ENCODE results near the gene LRRC15.

LRRC15 gene

DNA sequence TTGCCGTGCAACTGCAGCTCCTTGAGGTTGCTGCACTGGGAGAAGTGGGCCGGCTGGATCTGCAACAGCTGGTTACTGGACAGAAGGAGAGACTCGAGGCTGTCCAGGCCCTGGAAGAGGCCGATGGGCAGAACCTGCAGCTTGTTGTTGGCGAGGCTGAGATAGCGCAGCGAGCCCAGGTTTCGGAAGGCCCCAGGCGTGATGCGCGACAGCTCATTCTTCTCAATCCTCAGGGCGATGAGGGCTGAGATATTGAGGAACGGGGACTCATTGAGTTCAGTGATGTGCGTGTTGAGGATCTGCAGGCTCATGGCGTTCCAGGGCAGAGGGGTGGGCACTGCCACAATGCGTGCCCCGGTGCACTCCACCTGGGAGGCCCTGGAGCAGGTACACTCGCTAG lies 9.0 kb downstream of the LRRC15 start:
- DNase-seq (ENCODE audit: low spot score): no peak

DNA sequence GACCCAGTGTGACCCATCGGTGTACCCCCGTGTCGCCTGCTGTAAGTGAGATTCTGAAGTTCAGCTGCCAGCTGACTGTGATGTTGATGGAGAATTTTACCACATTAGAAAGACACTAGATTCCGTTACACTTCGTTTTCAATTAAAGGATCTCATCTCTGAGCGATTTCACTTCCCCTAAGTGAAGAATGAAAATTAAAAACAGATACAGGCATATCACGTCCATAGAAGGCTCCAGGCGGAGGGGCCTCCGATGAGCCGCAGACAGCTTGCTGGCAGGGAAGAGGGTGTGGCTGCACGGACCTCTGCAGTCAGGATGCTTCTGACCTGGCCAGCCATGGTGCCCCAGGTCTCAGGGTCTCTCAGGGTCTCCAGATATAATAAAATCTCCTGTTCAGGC lies 11.9 kb downstream of the LRRC15 start:
- DNase-seq (ENCODE audit: low spot score): no peak

DNA sequence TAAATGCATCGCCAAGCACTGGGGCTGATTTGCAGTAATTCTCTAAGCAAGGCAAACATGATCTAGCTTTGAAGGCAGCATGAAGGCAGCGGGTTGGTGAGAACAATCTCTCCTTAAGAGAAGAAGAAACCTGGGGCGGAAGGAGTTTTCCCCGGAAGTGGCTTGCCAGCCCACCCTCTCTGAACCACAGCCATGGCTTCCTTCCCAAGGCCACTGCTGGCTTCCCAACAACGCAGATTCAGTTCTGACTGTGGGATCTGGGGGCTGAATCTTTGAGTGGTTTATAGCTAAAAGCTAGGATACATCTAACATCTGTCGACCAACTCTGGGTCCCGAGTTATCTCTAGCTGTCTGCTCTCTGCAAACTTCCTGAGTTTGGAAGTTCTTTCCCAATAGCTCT lies 14.2 kb downstream of the LRRC15 start:
- DNase-seq (ENCODE audit: low spot score): no peak

DNA sequence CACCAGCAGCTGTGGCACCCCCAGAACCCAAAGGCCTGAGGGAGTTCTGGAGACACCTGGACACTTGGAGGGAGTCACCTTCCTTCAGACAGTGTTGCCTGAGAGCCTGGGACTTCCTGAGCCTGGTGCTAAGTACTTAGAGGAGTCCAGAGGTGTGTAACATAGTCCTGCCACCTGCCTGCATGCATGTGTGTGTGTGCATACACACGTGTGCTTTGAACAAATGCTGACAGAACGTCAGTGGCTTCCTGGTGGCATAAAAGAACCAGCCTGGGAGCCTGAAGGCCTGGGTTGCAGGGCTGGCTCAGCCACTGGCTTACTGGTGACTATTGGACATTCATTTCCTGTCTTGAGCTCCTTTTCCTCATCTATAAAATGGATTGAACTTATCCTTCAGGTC lies 15.2 kb downstream of the LRRC15 start:
- no peak for DNase-seq (ENCODE audit: low spot score)

DNA sequence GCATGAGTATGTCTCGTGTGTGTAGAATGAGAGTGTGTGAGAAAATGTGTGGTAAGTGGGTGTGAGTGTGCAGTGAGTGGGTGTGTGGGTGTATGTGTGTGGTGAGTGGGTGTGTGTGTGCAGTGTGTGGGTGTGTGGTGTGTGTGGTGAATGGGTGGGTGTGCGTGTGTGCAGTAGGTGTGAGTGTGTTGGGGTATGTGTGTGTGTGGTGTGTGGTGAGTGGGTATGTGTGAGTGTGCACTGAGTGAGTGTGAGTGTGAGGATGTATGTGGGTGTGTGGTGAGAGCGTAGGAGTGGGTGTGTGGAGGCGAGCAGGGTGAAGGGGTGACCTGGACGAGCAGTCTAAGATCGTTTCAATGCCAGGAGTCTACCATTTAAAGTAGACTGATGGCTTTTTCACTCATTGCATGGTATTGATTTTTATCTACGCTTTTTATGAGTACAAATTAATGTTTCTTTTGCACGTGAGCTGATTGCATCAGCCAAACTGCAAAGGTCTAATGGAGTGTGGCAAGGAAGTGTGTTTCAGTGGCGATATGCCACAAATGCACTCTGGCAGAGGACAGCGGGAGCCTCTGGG lies 16.8 kb downstream of the LRRC15 start:
- DNase-seq (ENCODE audit: low spot score): no peak

DNA sequence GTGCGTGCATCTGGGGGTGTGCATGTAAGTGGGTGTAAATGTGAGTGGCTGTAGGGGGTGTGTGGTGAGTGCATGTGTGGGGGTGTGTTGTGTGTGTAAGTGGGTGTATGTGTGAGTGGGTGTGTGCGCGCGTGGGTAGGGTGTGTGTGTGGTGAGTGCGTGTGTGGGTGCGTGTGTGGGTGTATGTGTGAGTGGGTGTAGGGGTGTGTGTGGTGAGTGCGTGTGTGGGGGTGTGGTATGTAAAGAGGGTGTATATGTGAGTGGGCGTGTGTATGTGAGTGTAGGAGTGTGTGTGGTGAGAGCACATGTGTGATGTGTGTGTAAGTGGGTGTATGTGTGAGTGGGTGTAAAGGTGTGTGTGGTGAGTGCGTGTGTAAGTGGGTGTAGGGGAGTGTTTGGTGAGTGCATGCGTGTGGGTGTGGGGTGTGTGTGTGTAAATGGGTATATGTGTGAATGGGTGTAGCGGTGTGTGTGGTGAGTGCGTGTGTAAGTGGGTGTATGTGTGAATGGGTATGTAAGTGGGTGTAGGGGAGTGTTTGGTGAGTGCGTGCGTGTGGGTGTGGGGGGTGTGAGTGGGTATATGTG lies 17.5 kb downstream of the LRRC15 start:
- DNase-seq (ENCODE audit: low spot score): no peak

DNA sequence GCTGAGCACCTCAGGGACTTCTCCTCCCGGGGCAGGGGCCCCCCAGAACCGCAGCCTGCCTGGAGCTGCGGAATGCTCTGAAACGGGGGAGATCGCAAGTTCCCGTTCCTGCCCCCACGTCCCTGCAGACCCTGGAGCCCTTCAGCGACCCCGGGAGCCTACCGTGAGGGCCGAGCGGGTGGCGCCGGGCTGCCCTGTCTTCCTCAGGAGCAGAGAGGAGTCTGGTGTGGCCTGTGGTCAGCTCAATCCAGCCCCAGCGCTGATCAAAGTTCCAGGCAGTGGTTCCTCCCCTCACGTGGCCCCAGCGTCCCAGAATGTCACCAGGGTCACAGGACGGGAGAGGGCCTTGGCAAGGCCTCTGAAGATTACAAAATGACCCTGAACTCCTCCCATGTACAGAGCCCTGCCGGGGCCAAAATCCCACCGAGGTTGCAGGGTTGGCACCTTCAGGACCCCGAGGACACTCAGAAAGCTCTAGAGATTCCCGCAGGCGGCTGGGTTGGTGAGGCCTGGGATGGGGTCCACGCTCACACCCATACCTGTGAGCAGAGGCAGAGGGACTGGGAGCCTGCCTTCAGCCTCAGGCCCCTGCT lies 18.4 kb downstream of the LRRC15 start, which contains the start of gene CPN2:
CPN2 (minus strand) TSS at position 249 of the 593 bp plus-strand sequence. CDS start 8,626 bp downstream, outside the sequence.
- DNase-seq (ENCODE audit: low spot score): no peak

DNA sequence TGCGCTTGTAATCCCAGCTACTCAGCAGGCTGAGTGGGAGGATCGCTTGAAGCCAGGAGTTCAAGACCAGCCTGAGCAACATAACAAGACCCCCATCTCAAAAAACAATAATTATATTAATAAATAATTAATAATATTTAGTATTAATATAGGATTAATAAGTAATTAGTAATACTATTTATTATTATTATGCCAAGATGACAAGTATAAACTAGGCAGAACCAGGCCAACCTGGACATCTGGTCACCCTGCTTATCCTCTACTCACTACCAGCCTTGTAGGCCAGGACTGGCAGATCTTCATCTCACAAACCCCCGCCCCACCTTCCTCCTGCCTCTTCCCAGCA lies 18.8 kb downstream of the LRRC15 start:
- no peak for DNase-seq (ENCODE audit: low spot score)

DNA sequence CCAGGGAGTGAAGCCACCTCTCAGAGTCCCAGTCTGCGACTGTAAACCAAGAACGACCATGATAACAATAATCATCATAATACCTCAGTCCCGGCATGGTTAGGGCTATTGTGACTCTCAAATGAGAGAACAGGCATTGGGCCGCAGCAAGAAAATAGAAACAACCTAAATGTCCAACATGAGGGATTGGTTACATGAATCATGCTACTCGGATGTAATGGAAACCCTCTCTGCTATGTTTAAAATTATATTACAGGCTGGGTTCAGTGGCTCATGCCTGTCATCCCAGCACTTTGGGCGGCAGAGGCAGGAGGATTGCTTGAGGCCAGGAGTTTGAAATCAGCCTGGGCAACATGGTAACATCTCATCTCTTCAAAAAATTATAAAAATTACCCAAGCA lies 21.2 kb downstream of the LRRC15 start:
- no peak for DNase-seq (ENCODE audit: low spot score)

DNA sequence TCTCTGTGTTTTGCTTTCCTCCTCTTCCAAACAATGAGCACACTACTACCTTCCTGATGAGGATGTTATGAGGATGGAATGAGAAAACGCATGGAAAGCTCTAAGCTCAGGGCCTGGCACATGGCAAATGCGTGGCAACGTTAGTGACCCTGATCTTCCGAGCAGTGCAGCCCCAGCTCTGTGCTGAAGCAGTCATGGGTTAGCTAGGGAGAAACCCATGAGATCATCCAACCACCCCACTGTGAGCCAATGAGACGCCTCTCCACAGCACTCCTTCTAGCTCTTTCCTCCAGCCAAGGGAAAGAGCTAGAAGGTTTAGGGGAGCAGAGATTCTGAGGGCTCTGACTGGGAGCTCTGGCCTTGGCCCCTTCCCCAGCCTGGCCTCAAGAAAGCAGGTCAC lies 22.9 kb downstream of the LRRC15 start:
- DNase-seq (ENCODE audit: low spot score): no peak

DNA sequence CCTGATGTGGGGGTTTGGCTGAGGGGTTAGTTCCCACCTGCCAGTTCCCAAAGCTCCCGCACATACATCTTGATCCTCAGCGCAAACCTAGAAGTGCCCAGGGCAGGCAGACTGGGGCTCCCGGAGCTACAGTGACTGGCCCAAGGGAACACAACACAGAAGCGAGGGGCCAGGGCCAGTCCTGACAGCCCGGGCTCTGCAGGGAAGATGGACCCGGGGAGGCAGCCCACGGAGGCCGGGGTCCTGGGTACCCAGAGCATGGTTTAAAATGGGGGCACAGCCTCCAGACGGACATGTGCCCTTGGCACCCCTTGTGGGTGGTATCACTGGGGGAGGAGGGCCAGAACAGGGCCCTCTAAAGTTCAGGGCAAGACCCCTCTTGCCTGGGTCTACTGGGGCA lies 23.5 kb downstream of the LRRC15 start:
- no peak for DNase-seq (ENCODE audit: low spot score)

DNA sequence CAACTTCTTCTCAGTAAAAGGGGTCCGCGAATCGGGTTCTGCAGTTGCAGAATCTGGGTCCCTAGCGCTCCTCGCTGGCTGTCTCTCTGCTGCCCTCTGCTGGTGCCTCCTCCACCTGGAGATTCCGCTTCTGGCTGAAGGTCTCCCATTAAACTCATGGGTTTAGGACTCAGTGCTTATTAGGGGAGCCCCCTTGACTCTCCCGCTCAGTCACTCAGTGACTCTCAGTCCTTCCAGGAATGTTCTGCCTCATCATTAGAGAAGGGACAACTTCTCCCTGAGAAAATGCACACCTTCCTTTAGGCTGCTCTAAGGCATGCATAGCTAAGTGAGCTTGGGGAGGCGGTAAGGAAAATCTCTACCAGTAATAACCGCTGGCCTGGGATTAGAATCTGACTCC lies 25.5 kb downstream of the LRRC15 start:
- peak; percentile 69 for DNase-seq (ENCODE audit: low spot score)

DNA sequence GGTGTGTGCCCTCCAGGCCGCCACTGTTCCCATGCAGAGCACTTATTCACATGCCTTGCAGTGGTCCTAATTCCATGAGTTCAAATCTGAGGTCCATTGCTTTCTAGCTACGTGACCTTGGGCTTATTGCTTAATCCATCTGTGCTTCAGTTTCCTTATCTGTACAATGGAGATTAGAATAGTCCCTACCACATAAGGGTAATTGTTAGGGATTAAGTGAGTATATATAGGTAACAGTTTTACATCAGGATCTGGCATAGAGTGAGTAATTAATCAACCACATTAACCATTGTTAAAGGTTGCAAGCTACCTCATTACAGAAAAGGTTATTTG lies 26.0 kb downstream of the LRRC15 start:
- DNase-seq (ENCODE audit: low spot score): no peak

DNA sequence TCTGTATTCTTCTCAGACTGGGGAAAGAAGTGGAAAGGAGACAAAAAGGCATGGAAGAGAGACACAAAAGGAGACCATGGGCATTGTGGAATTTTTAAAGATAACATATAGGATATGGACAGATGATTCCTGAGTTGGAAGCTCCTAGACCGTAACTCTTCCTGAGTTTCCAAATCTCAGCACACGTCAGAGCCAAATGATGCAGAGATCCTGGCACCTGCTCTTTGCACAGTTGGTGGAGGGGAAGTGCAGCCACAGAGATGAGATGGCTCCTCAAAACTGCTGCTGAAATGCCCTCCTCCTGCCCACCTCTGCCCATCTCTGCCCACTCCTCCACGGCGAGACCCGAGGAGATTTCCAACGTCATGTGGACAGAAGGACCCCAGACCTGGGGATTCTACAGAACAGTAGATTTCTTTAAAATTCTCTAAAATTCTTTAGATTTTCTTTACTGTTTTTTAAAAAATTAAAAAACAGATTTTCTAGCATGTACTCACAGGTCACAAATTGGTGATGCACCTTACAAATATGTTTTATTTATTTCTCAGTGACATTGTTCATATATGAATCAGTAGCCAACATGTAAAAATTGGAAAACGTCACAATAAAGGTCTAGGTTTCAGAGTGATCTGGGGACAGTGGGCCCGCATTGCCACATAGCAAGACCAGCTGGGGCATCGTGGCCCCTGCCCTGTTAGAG lies 26.5 kb downstream of the LRRC15 start:
- DNase-seq (ENCODE audit: low spot score): no peak

DNA sequence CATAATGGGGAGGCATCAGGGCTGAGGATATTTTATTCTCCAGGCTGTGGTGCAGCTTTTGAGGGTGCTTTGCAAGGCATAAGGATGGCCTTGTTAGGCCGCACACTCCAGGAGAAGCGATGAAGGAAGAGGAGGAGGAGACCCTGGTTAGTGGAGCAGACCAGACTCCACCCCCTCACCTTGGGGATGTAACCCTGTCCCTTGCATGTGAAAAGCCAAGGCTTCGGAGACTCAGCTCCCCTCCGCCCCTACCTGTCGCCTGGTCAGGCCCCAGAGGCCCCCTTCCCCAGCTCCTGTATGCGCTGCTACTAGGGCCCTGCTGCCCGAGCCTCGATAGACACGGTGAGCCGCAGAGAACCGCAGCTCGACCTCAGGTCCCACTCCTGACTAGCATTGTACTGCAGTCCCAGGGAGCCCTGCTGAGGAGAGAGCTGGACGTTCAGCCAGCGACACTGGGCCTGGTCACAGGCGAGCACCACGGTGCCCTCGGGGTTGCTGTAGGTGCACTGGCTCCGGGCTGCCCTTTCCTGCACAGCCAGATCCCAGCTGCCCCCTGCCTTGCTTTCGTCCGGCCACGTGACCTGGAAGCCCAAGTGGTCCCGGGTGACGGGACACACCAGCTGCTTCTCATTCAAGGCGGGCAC lies 28.7 kb downstream of the LRRC15 start:
- no peak for DNase-seq (ENCODE audit: low spot score)

DNA sequence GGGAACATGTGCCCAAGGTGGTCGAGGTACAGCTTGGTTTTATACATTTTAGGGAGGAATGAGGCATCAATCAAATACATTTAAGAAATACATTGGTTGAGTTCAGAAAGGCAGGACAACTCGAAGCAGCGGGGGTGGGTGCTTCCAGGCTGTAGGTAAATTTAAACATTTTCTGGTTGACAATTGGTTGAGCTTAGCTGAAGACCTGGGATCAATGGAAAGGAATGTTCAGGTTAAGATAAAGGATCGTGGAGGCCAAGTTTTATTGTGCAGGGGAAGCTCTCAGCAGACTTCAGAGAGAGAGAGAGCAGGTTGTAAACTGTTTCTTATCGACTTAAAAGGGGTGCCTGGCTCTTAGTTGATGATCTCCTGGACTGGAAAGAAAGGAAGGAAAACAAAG lies 29.7 kb downstream of the LRRC15 start:
- no peak for DNase-seq (ENCODE audit: low spot score)

DNA sequence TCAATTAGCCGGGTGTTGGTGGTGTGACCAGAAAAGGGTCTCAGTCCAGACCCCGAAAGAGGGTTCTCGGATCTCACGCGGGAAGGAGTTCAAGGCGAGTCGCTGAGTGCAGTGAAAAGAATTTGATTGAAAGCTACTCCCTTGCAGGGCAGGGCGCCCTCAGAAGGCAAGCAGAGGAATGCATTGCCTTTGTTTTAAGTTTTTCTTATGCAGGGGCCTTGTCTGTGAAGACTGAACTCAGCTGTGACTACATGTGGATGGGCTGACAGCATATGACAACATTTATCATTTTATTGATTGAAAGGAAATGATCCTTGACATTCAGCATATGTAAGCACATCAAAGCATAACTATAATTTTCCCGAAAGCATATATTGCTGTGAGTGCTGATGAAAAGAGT lies 30.2 kb downstream of the LRRC15 start:
- DNase-seq (ENCODE audit: low spot score): no peak

DNA sequence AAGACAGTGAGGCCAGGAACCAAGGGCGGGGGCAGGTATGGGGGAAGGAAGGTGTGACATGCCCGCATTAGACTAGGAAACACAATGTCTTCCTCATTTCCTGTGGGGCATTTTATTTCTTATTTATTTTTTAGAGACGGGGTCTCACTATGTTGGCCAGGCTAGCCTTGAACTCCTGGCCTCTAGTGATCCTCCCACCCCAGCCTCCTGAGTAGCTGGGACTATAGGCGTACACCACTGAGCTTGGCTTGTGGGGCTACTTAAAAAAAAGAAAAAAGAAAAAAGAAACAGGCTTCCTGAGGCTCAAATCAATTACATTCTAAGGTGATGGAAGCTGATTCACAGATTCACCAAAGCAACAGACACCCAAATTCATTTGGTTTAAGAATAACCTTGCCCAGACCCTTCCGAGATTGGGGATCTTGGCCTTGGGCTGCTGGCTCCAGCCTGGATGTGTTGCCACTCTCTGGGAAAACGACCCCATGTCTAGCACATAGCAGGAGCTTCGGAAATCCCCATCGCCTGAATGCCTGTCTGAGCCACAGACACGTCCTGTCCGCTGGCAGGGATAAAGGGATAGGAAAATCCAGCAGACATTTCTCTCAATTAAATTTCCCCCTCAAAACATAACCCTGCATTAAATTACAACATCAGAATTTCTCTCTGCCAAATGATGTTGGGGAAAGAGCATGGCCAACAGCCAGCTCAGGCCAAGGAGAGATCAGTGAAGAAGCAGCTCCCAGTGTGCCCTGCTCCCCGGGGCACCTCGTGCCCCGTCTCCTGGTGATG lies 31.4 kb downstream of the LRRC15 start:
- DNase-seq (ENCODE audit: low spot score): no peak

DNA sequence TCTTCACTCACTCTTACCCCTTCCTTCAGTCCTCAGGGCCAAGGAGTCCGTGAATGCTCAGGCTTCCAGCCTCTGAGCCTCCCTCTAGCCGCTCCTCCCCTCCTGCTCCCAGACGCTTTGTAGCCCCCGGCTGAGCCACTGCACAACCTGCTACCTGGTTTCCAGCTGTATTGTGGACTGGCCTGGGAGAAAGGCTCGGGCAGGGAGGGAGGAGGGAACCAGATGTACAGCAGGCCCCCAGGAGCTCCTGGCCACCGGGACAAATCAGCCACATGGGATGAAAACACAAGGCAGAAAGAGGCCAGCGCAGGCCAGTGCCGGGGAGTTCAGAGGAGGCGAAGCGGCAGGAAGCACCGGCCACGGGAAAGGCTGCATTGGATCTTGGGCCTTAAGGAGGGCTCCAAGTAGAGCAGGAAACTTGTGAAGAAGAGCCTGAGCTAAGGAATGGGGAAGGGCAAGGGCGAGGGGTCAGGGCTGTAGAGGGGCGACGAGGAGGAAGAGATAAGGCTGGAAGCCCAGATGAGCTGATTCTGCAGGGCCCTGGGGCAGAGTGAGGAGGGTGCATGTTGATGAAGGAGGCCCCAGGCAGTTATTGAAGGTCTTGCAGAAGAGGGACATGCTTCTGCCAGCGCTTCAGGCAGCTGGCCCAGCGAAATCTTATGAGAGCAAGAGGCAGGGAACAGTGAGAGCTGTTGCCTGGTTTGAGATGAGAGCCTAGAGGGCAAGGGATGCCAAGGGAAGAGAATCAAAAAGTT lies 32.8 kb downstream of the LRRC15 start:
- DNase-seq (ENCODE audit: low spot score): no peak

DNA sequence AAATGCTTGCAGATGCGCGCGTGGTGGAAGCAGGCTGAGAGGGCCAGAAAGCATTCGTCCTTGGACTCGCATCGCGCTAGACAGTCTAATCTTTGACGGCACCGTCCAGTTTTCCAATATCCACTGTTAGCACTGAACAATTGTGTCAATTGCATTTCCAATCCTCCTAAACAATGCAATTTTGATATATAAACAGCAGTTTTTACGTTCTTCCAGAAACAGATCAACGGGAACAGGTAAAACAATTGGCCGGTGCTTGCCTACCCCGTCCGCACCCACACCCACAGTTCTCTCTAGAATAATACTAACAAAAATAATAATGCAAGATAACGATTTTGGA lies 35.6 kb downstream of the LRRC15 start:
- DNase-seq (ENCODE audit: low spot score): no peak

DNA sequence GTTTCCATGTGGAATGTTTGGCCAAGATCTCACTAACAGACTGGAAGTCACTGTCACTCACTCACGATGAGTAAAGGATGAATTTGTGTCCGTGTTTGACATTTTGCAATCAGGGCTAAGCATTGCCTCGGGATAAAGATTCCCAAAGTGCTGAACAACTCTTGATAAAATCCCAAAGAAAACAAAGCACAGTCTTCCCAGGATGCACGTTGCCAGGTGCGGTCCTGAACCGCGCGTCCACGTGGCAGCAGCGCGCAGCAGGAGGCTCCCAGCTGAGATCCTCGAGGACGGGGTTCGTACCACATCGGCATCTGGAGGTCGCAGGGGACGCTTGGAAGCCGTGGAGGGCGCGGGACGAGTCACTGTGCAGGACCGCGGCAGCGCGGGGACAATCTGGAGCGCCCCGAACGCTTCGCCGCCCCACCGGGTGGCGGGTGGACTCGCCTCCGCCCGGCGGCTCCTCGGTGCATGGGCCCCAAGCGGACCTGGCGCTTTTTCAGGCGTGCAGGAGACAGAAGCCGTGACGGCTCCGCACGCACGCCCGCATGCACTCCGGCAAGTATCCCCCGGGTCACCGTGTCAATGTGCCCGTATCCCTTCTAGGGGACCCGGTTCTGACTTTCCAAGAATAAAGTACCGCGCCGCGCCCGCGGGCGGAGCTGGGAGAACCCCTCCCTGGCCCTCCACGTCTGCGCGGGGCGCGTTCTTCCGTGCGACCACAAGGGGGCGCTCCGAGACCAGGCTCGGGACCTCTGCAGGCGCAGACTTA lies 36.1 kb downstream of the LRRC15 start:
- peak; percentile 89 for DNase-seq (ENCODE audit: low spot score)
